B cell (primary cell): ENCODE measurements around the gene C6orf15. TPM values are rescaled to one million over a fixed set of nuclear protein-coding genes. Genes with fewer than 3 reads are reported as not detected.

Source experiments
- ATAC-seq: fragments of 200-7000 bp; cut with Tn5 transposase; one replicate; pipeline ENCODE4 v1.10.0; 2021; ENCODE audit warnings: low read depth, mild to moderate bottlenecking, moderate number of reproducible peaks, moderate library complexity
- CTCF ChIA-PET: fragments of 350-600 bp; sonication (Branson Sonifier 250); formaldehyde crosslinking; loops from one replicate; lab custom pipeline; 2021; ENCODE audit warnings: antibody characterized with exemption, inconsistent platforms; lab: Charles Lee
- POLR2A ChIA-PET: fragments of 350-600 bp; sonication (Branson Sonifier 250); formaldehyde crosslinking; loops from one replicate; lab custom pipeline; 2021; ENCODE audit warnings: antibody characterized with exemption; lab: Charles Lee
- DNase-seq: peaks from one replicate; pipeline ENCODE4 v3.0.0; 2013
- H2AFZ ChIP-seq: 2 replicates; pipeline ENCODE4 v1.6.1; 2012; ENCODE audit warnings: mild to moderate bottlenecking, low read depth, low read length; ENCODE audit not compliant: insufficient read depth, poor library complexity, severe bottlenecking
- H3K27ac ChIP-seq, 2 donors: 1 replicate in 1 of 2; 2 replicates in 1 of 2; pipeline ENCODE4 v1.5.1; 2012 to 2013; ENCODE audit warnings: low read length in 2 of 2, mild to moderate bottlenecking in 2 of 2, moderate library complexity in 1 of 2
- H3K27me3 ChIP-seq, 4 experiments: fragments of 200-600 bp in 1 of 4; sonication (generic) in 1 of 4; replicated peaks in 1 of 4; 1 replicate in 2 of 4; 2 replicates in 2 of 4; pipeline versions ENCODE4 v1.6.1 to v1.7.0; 2013 to 2016; ENCODE audit warnings: low read length in 3 of 4, mild to moderate bottlenecking in 2 of 4, mixed read lengths in 1 of 4, moderate library complexity in 1 of 4; ENCODE audit not compliant: insufficient read depth in 4 of 4, control insufficient read depth in 3 of 4; ENCODE audit errors: control extremely low read depth in 1 of 4
- H3K36me3 ChIP-seq, 2 experiments: replicated peaks in 1 of 2; 1 replicate in 1 of 2; 2 replicates in 1 of 2; pipeline versions ENCODE4 v1.6.1 to v1.7.1; 2013; ENCODE audit warnings: low read length in 1 of 2; ENCODE audit not compliant: insufficient read depth in 2 of 2, control insufficient read depth in 1 of 2; ENCODE audit errors: control extremely low read depth in 1 of 2, extremely low read depth in 1 of 2
- H3K4me1 ChIP-seq, 2 donors: fragments of 200-600 bp in 1 of 2; sonication (generic) in 1 of 2; 1 replicate in 1 of 2; 2 replicates in 1 of 2; pipeline versions ENCODE4 v1.5.1 to v1.6.1; 2013 to 2017; ENCODE audit warnings: low read length in 2 of 2; ENCODE audit not compliant: control insufficient read depth in 2 of 2, insufficient read depth in 2 of 2
- H3K4me2 ChIP-seq: replicated peaks from 2 replicates; pipeline ENCODE3; 2012; ENCODE audit warnings: mild to moderate bottlenecking, low read depth, low read length; ENCODE audit not compliant: poor library complexity, severe bottlenecking
- H3K4me3 ChIP-seq, 5 experiments: fragments of 200-600 bp in 1 of 5; sonication (generic) in 1 of 5; 1 replicate in 3 of 5; 2 replicates in 2 of 5; pipeline versions ENCODE4 v1.5.1 to v1.7.0; 2011 to 2016; ENCODE audit warnings: low read length in 4 of 5, mild to moderate bottlenecking in 4 of 5, low read depth in 2 of 5, control low read depth in 1 of 5, moderate library complexity in 1 of 5; ENCODE audit not compliant: insufficient read depth in 1 of 5; ENCODE audit errors: control extremely low read depth in 1 of 5, extremely low read depth in 1 of 5
- H3K79me2 ChIP-seq: fragments of 200-600 bp; sonication (generic); one replicate; pipeline ENCODE4 v1.6.0; 2016; ENCODE audit warnings: low read length; ENCODE audit not compliant: control insufficient read depth, insufficient read depth
- H3K9ac ChIP-seq: fragments of 200-600 bp; sonication (generic); 2 replicates; pipeline ENCODE4 v1.6.1; 2017; ENCODE audit warnings: mild to moderate bottlenecking, low read length, moderate library complexity
- H3K9me3 ChIP-seq, 3 donors: one replicate each; pipeline versions ENCODE4 v1.6.1 to v1.7.1; 2013; ENCODE audit warnings: low read length in 2 of 3; ENCODE audit not compliant: control insufficient read depth in 2 of 3, insufficient read depth in 1 of 3; ENCODE audit errors: control extremely low read depth in 1 of 3
- H4K20me1 ChIP-seq: 2 replicates; pipeline ENCODE4 v1.6.0; 2012; ENCODE audit warnings: mild to moderate bottlenecking, low read length; ENCODE audit not compliant: insufficient read depth, control insufficient read depth, poor library complexity, severe bottlenecking
- H3K27ac Mint-ChIP-seq: one replicate; pipeline ENCODE4 v1.8.0; 2021; ENCODE audit warnings: mixed read lengths
- H3K27me3 Mint-ChIP-seq: one replicate; pipeline ENCODE4 v1.8.0; 2021; ENCODE audit warnings: mixed read lengths
- H3K4me1 Mint-ChIP-seq: one replicate; pipeline ENCODE4 v1.8.0; 2021; ENCODE audit warnings: mixed read lengths
- H3K4me3 Mint-ChIP-seq: one replicate; pipeline ENCODE4 v1.8.0; 2021; ENCODE audit warnings: mixed read lengths
- H3K9me3 Mint-ChIP-seq: one replicate; pipeline ENCODE4 v1.8.0; 2022; ENCODE audit warnings: mixed read lengths; ENCODE audit not compliant: insufficient read depth
- EZH2 ChIP-seq: IDR thresholded peaks from 2 replicates; pipeline ENCODE4 v1.6.1; 2012; ENCODE audit warnings: borderline replicate concordance, low read depth, mild to moderate bottlenecking, moderate library complexity, low read length; ENCODE audit not compliant: insufficient read depth, poor library complexity, severe bottlenecking
- WGBS: methylation state at CpG from one replicate; pipeline ENCODE4 v1.1.5; 2013; ENCODE audit warnings: missing lambda C conversion rate; ENCODE audit not compliant: insufficient coverage; 5-methylcytosine and 5-hydroxymethylcytosine counted together
- intact Hi-C: fragments of 100-400 bp; cut with micrococcal nuclease; formaldehyde crosslinking; loops from one replicate; pipeline ENCODE4 v1.10.0; 2022
- polyA plus RNA-seq: library from polyadenylated mRNA; depleted of rRNA; stranded (reverse); fragments of >200 nt; gene quantifications from 2 replicates; pipeline ENCODE4 v1.2.3, GENCODE V29; 2012
- total RNA-seq, 2 donors: library from RNA; stranded (reverse); fragments of 120-200 nt in 1 of 2; gene quantifications; 1 replicate in 1 of 2; 2 replicates in 1 of 2; pipeline versions ENCODE4 v1.2.3 to v1.2.4, GENCODE V29; 2013 to 2022
- TF ChIP-seq, protein P1 (sequence below): fragments of 200-600 bp; IDR thresholded peaks from one replicate; pipeline ENCODE4 v1.8.0; 2022; ENCODE audit warnings: antibody characterized with exemption, mild to moderate bottlenecking

C6orf15 gene
- total and polyA plus RNA-seq, 2 donors (not counting 1 experiment from before 2014, with no cell fraction given), result not detected

DNA sequence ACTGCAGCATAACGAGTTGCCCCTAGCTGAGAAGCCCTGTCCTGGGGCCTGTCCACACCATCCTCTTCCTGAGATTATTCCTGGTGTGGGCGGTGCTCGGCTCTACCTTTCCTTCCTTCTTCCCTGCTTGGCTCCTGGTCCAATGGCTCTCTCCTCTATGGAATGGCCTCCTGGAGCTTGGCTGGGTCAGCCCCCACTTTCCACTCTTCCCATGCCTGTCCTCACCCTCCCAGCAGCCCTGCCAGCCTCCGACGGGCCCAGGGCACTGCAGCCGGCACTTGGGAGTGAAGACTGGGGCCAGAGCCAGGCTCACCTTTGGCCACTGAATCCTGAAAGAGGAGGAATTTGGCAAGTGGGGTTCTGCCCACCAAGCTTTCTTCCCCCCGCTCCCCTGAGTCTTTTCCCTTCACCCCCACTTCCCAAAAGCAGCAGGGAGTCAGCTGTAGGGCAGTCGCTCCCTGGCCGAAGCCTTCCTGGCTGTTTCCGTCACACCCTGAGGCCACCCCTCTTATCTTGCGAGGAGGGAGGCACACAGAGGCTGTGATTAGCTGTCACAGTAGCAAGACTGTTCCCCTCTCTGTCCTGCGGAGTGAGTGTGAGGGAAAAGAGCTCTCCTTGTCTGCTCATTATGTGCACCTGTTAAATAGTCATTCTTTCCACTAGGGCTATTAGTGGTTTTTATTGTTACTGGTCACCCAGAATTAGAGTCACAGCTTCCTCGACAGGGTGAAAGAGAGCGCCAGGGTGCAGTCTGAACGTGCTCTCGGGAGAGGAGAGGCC lies 14.2 kb upstream of the C6orf15 start:
- POLR2A ChIA-PET, result interaction anchor here (0.6 kb wide), 1 partner anchor 258 kb away, joined by 3 read pairs; no protein-coding TSS in a partner anchor
- Histone ChIP-seq H4K20me1 (no peaks in the 10 kb centered on the region), H3K9me3 (no peaks in the 10 kb centered on the region), H2AFZ (no peak overlapping the region), H3K27me3 (peaks cover 0 to 7% (median 2%) of the 10 kb centered on the region in 4 experiments), H3K4me1 (peaks cover 0 to 3% of the 10 kb centered on the region in 2 donors), H3K4me3 (no peak overlapping the region), H3K79me2 (no peaks in the 10 kb centered on the region), H3K9ac (no peak overlapping the region), H3K36me3 (no peaks in the 10 kb centered on the region), H3K27ac (no peak overlapping the region), H3K4me2 (no peak overlapping the region)
- CTCF ChIA-PET, result interaction anchor here (1.0 to 2.2 kb wide), 12 partner anchors 10 to 316 kb away, joined by 3 to 9 read pairs (median 4); partner anchors contain the start of genes C6orf15 and VARS2
- Mint-ChIP-seq H3K27ac (no peak overlapping the region), H3K4me3 (no peak overlapping the region), H3K9me3 (no peaks in the 10 kb centered on the region), H3K4me1 (peaks cover 4% of the 10 kb centered on the region), H3K27me3 (peaks cover 24% of the 10 kb centered on the region)
- WGBS, result 88% methylated on average over 14 of the region's 16 CpGs
- ATAC-seq (no peak), DNase-seq (no peak)
- TF ChIP-seq EZH2, result no peak
- TF ChIP-seq, protein P1, sequence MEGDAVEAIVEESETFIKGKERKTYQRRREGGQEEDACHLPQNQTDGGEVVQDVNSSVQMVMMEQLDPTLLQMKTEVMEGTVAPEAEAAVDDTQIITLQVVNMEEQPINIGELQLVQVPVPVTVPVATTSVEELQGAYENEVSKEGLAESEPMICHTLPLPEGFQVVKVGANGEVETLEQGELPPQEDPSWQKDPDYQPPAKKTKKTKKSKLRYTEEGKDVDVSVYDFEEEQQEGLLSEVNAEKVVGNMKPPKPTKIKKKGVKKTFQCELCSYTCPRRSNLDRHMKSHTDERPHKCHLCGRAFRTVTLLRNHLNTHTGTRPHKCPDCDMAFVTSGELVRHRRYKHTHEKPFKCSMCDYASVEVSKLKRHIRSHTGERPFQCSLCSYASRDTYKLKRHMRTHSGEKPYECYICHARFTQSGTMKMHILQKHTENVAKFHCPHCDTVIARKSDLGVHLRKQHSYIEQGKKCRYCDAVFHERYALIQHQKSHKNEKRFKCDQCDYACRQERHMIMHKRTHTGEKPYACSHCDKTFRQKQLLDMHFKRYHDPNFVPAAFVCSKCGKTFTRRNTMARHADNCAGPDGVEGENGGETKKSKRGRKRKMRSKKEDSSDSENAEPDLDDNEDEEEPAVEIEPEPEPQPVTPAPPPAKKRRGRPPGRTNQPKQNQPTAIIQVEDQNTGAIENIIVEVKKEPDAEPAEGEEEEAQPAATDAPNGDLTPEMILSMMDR, result no peak
- intact Hi-C loops, result no loop called here
